ENCODE results near the gene ZNF17.

DNA sequence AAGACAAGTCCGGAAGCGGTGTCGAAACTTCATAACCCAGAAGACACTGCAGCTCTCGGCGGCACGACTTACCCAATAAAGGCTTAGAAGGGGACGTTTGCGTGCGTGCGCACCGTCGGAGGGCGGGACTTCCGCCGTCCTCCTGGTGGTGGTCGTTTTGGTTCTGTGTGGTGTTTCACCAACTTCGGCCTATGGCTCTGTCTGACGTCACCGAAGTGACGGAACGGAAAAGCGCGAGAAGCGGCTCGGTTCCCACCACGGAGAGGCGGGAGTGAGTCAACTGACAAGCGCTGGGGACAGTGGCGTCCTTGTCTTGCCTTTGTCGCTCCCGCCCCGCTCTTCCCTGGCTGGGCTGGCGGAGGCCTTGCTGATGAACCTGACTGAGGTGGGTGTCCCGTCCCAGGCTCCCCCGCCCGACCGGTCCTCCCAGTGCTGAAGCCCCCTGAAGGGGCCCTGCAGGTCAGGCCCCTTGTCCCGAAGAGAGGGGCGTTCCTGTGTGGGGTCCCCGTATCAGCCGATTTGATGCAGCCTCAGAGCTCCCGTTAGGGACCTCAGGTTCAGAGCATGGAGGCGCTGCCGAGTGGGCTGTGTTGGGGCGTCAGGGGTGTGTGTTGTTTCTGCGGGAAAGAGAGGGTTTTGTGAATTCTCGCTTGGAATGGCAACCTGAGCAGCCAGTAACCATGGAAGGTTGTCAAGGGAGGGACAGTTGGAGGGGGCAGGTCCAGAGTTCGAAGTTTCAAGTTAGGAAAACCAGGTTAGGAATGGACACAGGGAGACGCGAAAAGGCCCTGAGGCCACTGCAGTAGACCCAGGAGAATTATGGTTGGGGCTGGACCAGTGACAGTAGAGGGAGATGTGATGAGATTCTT lies 21.0 kb upstream of the ZNF17 start, which contains the start of gene ZNF548:
- no peak for TF ChIP-seq GATA2 (IDR thresholded peaks at IDR 0.05; ENCODE audit: low read depth, low read length)
- TF ChIP-seq GATA3 (IDR thresholded peaks at IDR 0.05; ENCODE audit: low read depth, low read length), result no peak

Data from SH-SY5Y (cell line).